ENCODE results near the gene ANAPC1.
"Not testable (repeated sequence)": the region's sequence is repeated elsewhere in the genome, so short reads cannot be mapped to it uniquely, and the experiment has no call there.

ANAPC1 gene

GRCh38 chr2:111770916-111771658 is 112.9 kb downstream of the ANAPC1 start:
- H3K9me3 ChIP-seq; H3K4me1 ChIP-seq; H3K4me3 ChIP-seq (ENCODE audit: low read depth, low read length); H3K36me3 ChIP-seq; H3K27me3 ChIP-seq; DNase-seq: not testable (repeated sequence)

GRCh38 chr2:111768266-111769190 is 115.5 kb downstream of the ANAPC1 start:
- not testable (repeated sequence) for H3K27me3 ChIP-seq; H3K4me1 ChIP-seq; H3K36me3 ChIP-seq; H3K9me3 ChIP-seq; DNase-seq; H3K4me3 ChIP-seq (ENCODE audit: low read depth, low read length)

- H3K27me3 ChIP-seq; H3K4me1 ChIP-seq; H3K9me3 ChIP-seq; DNase-seq; H3K4me3 ChIP-seq (ENCODE audit: low read depth, low read length); H3K36me3 ChIP-seq: not testable (repeated sequence)
Measured at GRCh38 chr2:111767087-111767486, 116.9 kb downstream of the ANAPC1 start.

GRCh38 chr2:111766295-111766694 is 117.7 kb downstream of the ANAPC1 start:
- H3K36me3 ChIP-seq; H3K4me1 ChIP-seq; H3K9me3 ChIP-seq; H3K4me3 ChIP-seq (ENCODE audit: low read depth, low read length); H3K27me3 ChIP-seq; DNase-seq: not testable (repeated sequence)

GRCh38 chr2:111764151-111764550 is 119.8 kb downstream of the ANAPC1 start:
- H3K36me3 ChIP-seq; H3K4me3 ChIP-seq (ENCODE audit: low read depth, low read length); H3K27me3 ChIP-seq; H3K9me3 ChIP-seq; H3K4me1 ChIP-seq; DNase-seq: not testable (repeated sequence)

GRCh38 chr2:111760697-111761284 is 123.2 kb downstream of the ANAPC1 start:
- H3K4me1 ChIP-seq; H3K9me3 ChIP-seq; H3K36me3 ChIP-seq; DNase-seq; H3K4me3 ChIP-seq (ENCODE audit: low read depth, low read length); H3K27me3 ChIP-seq: not testable (repeated sequence)

GRCh38 chr2:111752533-111752932 is 131.5 kb downstream of the ANAPC1 start:
- DNase-seq; H3K4me1 ChIP-seq; H3K9me3 ChIP-seq; H3K27me3 ChIP-seq; H3K4me3 ChIP-seq (ENCODE audit: low read depth, low read length); H3K36me3 ChIP-seq: not testable (repeated sequence)

GRCh38 chr2:111750641-111751040 is 133.4 kb downstream of the ANAPC1 start:
- not testable (repeated sequence) for H3K36me3 ChIP-seq; H3K4me3 ChIP-seq (ENCODE audit: low read depth, low read length); H3K27me3 ChIP-seq; H3K9me3 ChIP-seq; H3K4me1 ChIP-seq; DNase-seq

- not testable (repeated sequence) for H3K27me3 ChIP-seq; DNase-seq; H3K9me3 ChIP-seq; H3K36me3 ChIP-seq; H3K4me3 ChIP-seq (ENCODE audit: low read depth, low read length); H3K4me1 ChIP-seq
Measured at GRCh38 chr2:111748429-111748828, 135.6 kb downstream of the ANAPC1 start.

- TF ChIP-seq CTCF (IDR thresholded peaks at IDR 0.05; ENCODE audit: low read depth, low read length) = peak; percentile 22; the same call in 1 of the 2 replicates
- H3K4me1 ChIP-seq; H3K27me3 ChIP-seq; H3K4me3 ChIP-seq (ENCODE audit: low read depth, low read length); H3K36me3 ChIP-seq; H3K9me3 ChIP-seq: not testable (repeated sequence)
- peak; percentile 53 for DNase-seq
Measured at GRCh38 chr2:111747410-111748115, 136.4 kb downstream of the ANAPC1 start.

GRCh38 chr2:111744751-111745150 is 139.2 kb downstream of the ANAPC1 start:
- not testable (repeated sequence) for DNase-seq; H3K4me1 ChIP-seq; H3K27me3 ChIP-seq; H3K9me3 ChIP-seq; H3K36me3 ChIP-seq; H3K4me3 ChIP-seq (ENCODE audit: low read depth, low read length)

GRCh38 chr2:111741517-111741916 is 142.5 kb downstream of the ANAPC1 start:
- H3K36me3 ChIP-seq; DNase-seq; H3K4me1 ChIP-seq; H3K27me3 ChIP-seq; H3K4me3 ChIP-seq (ENCODE audit: low read depth, low read length); H3K9me3 ChIP-seq: not testable (repeated sequence)

Data from BE2C (cell line).